ENCODE data around the gene ITGA1. TPM values are rescaled to one million over a fixed set of nuclear protein-coding genes. Genes with fewer than 3 reads are reported as not detected.

Gene ITGA1
- total RNA-seq, 1 experiment from 2014 or later = 1.6 TPM

DNA sequence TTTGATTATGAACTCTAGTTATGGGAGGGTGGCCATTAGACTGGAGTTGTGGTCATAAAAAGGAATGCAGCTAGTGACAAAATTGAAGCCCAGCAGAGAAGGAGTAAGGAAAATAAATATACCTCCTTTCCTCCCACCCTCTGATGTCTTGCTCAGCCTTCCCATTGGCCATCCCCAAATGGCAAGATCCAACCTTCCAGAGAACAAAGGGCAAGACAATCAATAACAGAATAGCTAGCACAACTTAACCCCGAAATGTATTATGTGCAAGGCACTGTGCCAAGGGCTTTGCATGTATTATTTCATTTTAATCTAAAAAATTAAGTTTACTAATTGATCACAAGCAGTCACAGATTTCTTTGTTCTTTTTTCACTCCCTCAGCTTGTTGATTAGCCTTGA lies 3.6 kb downstream of the ITGA1 start:
- BruUV-seq (replicated peaks) = no TSS peak
- TF ChIP-seq TCF7L2 (IDR thresholded peaks at IDR 0.05; ENCODE audit: low read depth, low read length) = no peak
- TF ChIP-seq, protein P1, sequence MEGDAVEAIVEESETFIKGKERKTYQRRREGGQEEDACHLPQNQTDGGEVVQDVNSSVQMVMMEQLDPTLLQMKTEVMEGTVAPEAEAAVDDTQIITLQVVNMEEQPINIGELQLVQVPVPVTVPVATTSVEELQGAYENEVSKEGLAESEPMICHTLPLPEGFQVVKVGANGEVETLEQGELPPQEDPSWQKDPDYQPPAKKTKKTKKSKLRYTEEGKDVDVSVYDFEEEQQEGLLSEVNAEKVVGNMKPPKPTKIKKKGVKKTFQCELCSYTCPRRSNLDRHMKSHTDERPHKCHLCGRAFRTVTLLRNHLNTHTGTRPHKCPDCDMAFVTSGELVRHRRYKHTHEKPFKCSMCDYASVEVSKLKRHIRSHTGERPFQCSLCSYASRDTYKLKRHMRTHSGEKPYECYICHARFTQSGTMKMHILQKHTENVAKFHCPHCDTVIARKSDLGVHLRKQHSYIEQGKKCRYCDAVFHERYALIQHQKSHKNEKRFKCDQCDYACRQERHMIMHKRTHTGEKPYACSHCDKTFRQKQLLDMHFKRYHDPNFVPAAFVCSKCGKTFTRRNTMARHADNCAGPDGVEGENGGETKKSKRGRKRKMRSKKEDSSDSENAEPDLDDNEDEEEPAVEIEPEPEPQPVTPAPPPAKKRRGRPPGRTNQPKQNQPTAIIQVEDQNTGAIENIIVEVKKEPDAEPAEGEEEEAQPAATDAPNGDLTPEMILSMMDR (IDR thresholded peaks at IDR 0.05) = no peak
- H3K27ac ChIP-seq (ENCODE audit: low read length) = no peak overlapping the region
- peaks cover 15% of the 10 kb centered on the region for H3K27me3 ChIP-seq (ENCODE audit: control insufficient read depth, insufficient read depth, low read length)
- H3K9me3 ChIP-seq (ENCODE audit: control insufficient read depth, insufficient read depth, low read depth, low read length) = no peaks in the 10 kb centered on the region
- CTCF ChIA-PET = no interaction called here
- H3K4me1 ChIP-seq (ENCODE audit: control insufficient read depth, insufficient read depth, low read length) = peaks cover 5% of the 10 kb centered on the region; the same call in 1 of the 2 replicates
- in situ Hi-C loops (cut with HindIII; ENCODE audit: low pct_unique_long_range_greater_than_20kb, low sequenced_read_pairs) (no loop called here), intact Hi-C loops (cut with micrococcal nuclease; ENCODE audit: unreplicated experiment) (no loop called here)
- no peaks in the 10 kb centered on the region; the same call in 1 of the 2 replicates for H3K36me3 ChIP-seq (ENCODE audit: control insufficient read depth, insufficient read depth, low read length)
- no peak for ATAC-seq
- no peak for DNase-seq (ENCODE audit: low read depth, low spot score)
- no peak overlapping the region for H3K4me3 ChIP-seq (ENCODE audit: low read depth in 2 of 2, low read length in 2 of 2)
- POLR2A ChIA-PET = no interaction called here

DNA sequence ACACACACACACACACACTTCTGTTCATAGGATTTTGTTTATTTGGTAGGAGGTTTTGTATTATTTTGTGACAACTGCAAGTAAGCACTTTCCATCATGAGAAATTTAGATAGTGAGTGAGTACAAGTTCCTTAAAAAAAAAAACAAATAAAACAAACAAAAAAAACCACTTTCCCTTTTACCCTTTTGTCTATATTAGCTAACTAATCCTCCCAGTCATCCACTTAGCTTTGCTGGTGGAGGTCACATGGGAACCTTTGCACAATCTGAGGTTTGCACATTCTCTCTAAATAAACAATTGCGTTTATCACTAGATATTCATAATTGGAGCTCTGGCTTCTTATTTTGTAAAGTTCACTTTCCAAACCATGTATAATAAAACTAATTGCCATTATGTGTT lies 6.8 kb downstream of the ITGA1 start:
- no TSS peak for BruUV-seq (replicated peaks)

More for the DNA sequence above, 6.8 kb downstream of the ITGA1 start:
- POLR2A ChIA-PET = no interaction called here
- CTCF ChIA-PET = no interaction called here
- Histone ChIP-seq H3K36me3 (ENCODE audit: control insufficient read depth, insufficient read depth, low read length) (no peaks in the 10 kb centered on the region), H3K27ac (ENCODE audit: low read length) (no peak overlapping the region), H3K27me3 (ENCODE audit: control insufficient read depth, insufficient read depth, low read length) (no peaks in the 10 kb centered on the region; the same call in 1 of the 2 replicates), H3K4me3 (ENCODE audit: low read depth in 2 of 2, low read length in 2 of 2) (no peak overlapping the region), H3K9me3 (ENCODE audit: control insufficient read depth, insufficient read depth, low read depth, low read length) (no peaks in the 10 kb centered on the region), H3K4me1 (ENCODE audit: control insufficient read depth, insufficient read depth, low read length) (peaks cover 7% of the 10 kb centered on the region; the same call in 1 of the 2 replicates)
- intact Hi-C loops (cut with micrococcal nuclease; ENCODE audit: unreplicated experiment) = no loop called here
- TF ChIP-seq POLR2AphosphoS5 (IDR thresholded peaks at IDR 0.05; ENCODE audit: low read depth, low read length) (no peak), SIN3A (IDR thresholded peaks at IDR 0.05; ENCODE audit: borderline replicate concordance, insufficient read depth, low read depth, low read length) (no peak), TCF7L2 (IDR thresholded peaks at IDR 0.05; ENCODE audit: low read depth, low read length) (no peak)
- TF ChIP-seq, protein P2, sequence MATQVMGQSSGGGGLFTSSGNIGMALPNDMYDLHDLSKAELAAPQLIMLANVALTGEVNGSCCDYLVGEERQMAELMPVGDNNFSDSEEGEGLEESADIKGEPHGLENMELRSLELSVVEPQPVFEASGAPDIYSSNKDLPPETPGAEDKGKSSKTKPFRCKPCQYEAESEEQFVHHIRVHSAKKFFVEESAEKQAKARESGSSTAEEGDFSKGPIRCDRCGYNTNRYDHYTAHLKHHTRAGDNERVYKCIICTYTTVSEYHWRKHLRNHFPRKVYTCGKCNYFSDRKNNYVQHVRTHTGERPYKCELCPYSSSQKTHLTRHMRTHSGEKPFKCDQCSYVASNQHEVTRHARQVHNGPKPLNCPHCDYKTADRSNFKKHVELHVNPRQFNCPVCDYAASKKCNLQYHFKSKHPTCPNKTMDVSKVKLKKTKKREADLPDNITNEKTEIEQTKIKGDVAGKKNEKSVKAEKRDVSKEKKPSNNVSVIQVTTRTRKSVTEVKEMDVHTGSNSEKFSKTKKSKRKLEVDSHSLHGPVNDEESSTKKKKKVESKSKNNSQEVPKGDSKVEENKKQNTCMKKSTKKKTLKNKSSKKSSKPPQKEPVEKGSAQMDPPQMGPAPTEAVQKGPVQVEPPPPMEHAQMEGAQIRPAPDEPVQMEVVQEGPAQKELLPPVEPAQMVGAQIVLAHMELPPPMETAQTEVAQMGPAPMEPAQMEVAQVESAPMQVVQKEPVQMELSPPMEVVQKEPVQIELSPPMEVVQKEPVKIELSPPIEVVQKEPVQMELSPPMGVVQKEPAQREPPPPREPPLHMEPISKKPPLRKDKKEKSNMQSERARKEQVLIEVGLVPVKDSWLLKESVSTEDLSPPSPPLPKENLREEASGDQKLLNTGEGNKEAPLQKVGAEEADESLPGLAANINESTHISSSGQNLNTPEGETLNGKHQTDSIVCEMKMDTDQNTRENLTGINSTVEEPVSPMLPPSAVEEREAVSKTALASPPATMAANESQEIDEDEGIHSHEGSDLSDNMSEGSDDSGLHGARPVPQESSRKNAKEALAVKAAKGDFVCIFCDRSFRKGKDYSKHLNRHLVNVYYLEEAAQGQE (IDR thresholded peaks at IDR 0.05; ENCODE audit: insufficient read depth in 1 of 2, low read depth in 2 of 2, low read length in 1 of 2) = no peak
- TF ChIP-seq, protein P1 (IDR thresholded peaks at IDR 0.05) = no peak
- ATAC-seq (no peak), DNase-seq (ENCODE audit: low read depth, low spot score) (no peak)
- in situ Hi-C loops (cut with HindIII; ENCODE audit: low pct_unique_long_range_greater_than_20kb, low sequenced_read_pairs) = no loop called here

All from Panc1 (cell line).